GM12878 (cell line): ENCODE results near the gene XPO6.

Source experiments
- CTCF ChIP-seq, 3 experiments: IDR thresholded peaks in 2 of 3; conservative IDR thresholded peaks in 1 of 3; 2 replicates each; pipeline ENCODE4 v1.5.1; 2011; ENCODE audit warnings: low read depth in 3 of 3, low read length in 3 of 3, mild to moderate bottlenecking in 3 of 3, control low read depth in 2 of 3, moderate library complexity in 2 of 3, inconsistent platforms in 1 of 3, mixed read lengths in 1 of 3; ENCODE audit not compliant: control insufficient read depth in 2 of 3, insufficient read depth in 1 of 3; ENCODE audit errors: extremely low read depth in 1 of 3
- EED ChIP-seq: sonication (generic); IDR thresholded peaks from 2 replicates; pipeline ENCODE4 v1.6.1; 2016; ENCODE audit warnings: antibody characterized with exemption, low read depth
- FOS ChIP-seq: IDR thresholded peaks from 3 replicates; pipeline ENCODE4 v1.6.1; 2011; ENCODE audit warnings: borderline replicate concordance; ENCODE audit not compliant: insufficient read length; ENCODE audit errors: extremely low read depth
- MEF2A ChIP-seq: IDR thresholded peaks from 2 replicates; pipeline ENCODE4 v1.6.1; 2011; ENCODE audit warnings: low read depth, mild to moderate bottlenecking, low read length, moderate library complexity; ENCODE audit not compliant: insufficient read depth
- MYC ChIP-seq: IDR thresholded peaks from 2 replicates; pipeline ENCODE4 v1.6.1; 2011; ENCODE audit warnings: mild to moderate bottlenecking, low read length, moderate library complexity, inconsistent platforms; ENCODE audit not compliant: insufficient read depth, insufficient replicate concordance, insufficient read length, severe bottlenecking
- NR2C1 ChIP-seq: fragments of 450-650 bp; IDR thresholded peaks from 2 replicates; pipeline ENCODE4 v1.6.1; 2017; ENCODE audit warnings: antibody characterized with exemption, mild to moderate bottlenecking, moderate library complexity
- NR2C2 ChIP-seq: IDR thresholded peaks from 2 replicates; pipeline ENCODE4 v1.6.1; 2011; ENCODE audit warnings: borderline replicate concordance, low read depth; ENCODE audit not compliant: control insufficient read depth, insufficient read length
- POLR2AphosphoS5 ChIP-seq: IDR thresholded peaks from 2 replicates; pipeline ENCODE4 v1.6.1; 2011; ENCODE audit warnings: mild to moderate bottlenecking, low read length, inconsistent platforms
- RBBP5 ChIP-seq: fragments of 200-600 bp; sonication (generic); conservative IDR thresholded peaks from 2 replicates; pipeline ENCODE4 v1.6.1; 2016
- RFX5 ChIP-seq: IDR thresholded peaks from 2 replicates; pipeline ENCODE4 v1.6.1; 2011; ENCODE audit warnings: low read depth, low read length, improper control_type of control experiment

DNA sequence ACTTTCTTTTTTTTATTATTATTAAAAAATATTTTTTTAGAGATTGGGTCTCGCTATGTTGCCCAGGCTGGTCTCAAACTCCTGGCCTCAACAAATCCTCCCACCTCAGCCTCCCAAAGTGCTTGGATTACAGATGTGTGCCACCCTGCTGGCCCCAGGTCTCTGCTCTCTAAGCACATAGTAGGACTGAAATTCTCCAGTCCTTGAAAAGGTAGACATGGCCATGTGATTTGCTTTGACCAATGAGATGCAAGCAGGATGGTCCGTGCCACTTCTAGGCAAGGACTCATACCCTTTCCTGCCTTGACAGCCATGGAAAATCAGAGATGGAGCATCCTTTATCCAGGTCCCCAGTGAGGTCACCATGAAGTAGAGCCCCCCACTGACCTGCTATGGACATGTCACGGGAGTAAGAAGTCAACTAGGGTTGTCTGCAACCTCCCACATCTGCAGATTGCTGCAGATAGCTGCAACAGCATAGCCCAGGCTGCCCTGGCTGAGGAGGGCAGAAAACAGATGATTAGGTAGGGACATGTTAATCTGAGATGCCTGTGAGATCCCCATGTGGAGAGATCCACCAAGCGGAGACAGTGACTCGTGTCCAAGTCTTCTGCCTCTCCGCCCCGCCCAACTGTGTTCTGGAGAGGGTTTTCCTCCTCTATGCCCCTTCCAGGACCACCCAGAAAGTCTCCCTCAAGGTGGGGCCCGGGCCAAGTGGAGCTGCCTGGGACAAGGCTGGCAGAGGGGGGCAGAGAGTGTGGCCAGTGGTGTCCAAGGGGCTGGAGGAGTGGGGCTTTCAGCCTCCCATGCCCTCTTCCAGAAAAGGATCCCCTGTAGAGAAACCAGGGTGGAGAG is 159.3 kb downstream of the XPO6 start:
- no peak for TF ChIP-seq CTCF (IDR thresholded peaks at IDR 0.05 in 2 of 3, conservative IDR thresholded peaks at IDR 0.05 in 1 of 3; ENCODE audit: control insufficient read depth in 2 of 3, extremely low read depth in 1 of 3, insufficient read depth in 1 of 3, low read depth in 3 of 3, low read length in 3 of 3)
- no peak for TF ChIP-seq NR2C1
- no peak for TF ChIP-seq RFX5
- TF ChIP-seq RBBP5: no peak
- TF ChIP-seq NR2C2: no peak
- TF ChIP-seq POLR2AphosphoS5: no peak
- no peak for TF ChIP-seq MYC
- no peak for TF ChIP-seq MEF2A
- no peak for TF ChIP-seq FOS
- TF ChIP-seq EED: no peak
